Stomach (tissue), 4 donors: Measurements from ENCODE around the gene ZNF792.

Source experiments
- EP300 ChIP-seq: sonication (generic); formaldehyde crosslinking; IDR thresholded peaks from one replicate; pipeline ENCODE4 v1.6.1; 2017; ENCODE audit warnings: antibody characterized with exemption
- POLR2A ChIP-seq, 4 donors: fragments of 450-650 bp; IDR thresholded peaks; one replicate each; pipeline ENCODE4 v1.6.1; 2016; ENCODE audit warnings: antibody characterized with exemption in 4 of 4, control low read depth in 2 of 4, mild to moderate bottlenecking in 1 of 4, moderate library complexity in 1 of 4
- TF ChIP-seq, protein P1 (sequence below), 7 experiments: fragments of 450-650 bp in 4 of 7; fragments of 200-600 bp in 3 of 7; sonication (generic) in 3 of 7; IDR thresholded peaks; one replicate each; pipeline ENCODE4 v1.5.1; 2016 to 2019; ENCODE audit warnings: antibody characterized with exemption in 7 of 7, control low read depth in 2 of 7, mild to moderate bottlenecking in 1 of 7

DNA sequence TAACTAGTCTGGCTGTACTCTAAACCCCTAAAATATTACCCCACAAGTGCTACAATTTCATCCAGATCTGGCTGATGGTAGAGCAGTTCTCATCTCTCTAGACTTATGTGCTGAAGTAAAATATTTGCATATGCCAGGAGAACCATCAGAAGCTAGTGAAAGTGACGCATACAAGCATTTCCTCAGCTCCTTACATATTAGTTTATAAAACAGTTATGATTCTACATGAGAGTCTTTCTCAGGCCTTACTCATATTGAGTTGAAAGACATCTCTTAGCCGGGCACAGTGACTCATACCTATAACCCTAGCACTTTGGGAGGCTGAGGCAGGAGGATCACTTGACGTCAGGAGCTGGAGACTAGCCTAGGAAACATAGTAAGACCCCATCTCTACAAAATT, 53.3 kb downstream of the ZNF792 start:
- TF ChIP-seq, protein P1, sequence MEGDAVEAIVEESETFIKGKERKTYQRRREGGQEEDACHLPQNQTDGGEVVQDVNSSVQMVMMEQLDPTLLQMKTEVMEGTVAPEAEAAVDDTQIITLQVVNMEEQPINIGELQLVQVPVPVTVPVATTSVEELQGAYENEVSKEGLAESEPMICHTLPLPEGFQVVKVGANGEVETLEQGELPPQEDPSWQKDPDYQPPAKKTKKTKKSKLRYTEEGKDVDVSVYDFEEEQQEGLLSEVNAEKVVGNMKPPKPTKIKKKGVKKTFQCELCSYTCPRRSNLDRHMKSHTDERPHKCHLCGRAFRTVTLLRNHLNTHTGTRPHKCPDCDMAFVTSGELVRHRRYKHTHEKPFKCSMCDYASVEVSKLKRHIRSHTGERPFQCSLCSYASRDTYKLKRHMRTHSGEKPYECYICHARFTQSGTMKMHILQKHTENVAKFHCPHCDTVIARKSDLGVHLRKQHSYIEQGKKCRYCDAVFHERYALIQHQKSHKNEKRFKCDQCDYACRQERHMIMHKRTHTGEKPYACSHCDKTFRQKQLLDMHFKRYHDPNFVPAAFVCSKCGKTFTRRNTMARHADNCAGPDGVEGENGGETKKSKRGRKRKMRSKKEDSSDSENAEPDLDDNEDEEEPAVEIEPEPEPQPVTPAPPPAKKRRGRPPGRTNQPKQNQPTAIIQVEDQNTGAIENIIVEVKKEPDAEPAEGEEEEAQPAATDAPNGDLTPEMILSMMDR (IDR thresholded peaks at IDR 0.05), result no peak
- no peak for TF ChIP-seq EP300
- TF ChIP-seq POLR2A (IDR thresholded peaks at IDR 0.05), result no peak
